GM19467 (cell line): ENCODE data around the gene EIF3A.
"Not testable (repeated sequence)": the region's sequence is repeated elsewhere in the genome, so short reads cannot be mapped to it uniquely, and the experiment has no call there.

ENCODE experiments used
- ATAC-seq: cut with Tn5 transposase; IDR thresholded peaks from one replicate; pipeline ENCODE4 v1.9.1; 2021; ENCODE audit warnings: mild to moderate bottlenecking, moderate library complexity; ENCODE audit not compliant: unreplicated experiment

The EIF3A gene

DNA sequence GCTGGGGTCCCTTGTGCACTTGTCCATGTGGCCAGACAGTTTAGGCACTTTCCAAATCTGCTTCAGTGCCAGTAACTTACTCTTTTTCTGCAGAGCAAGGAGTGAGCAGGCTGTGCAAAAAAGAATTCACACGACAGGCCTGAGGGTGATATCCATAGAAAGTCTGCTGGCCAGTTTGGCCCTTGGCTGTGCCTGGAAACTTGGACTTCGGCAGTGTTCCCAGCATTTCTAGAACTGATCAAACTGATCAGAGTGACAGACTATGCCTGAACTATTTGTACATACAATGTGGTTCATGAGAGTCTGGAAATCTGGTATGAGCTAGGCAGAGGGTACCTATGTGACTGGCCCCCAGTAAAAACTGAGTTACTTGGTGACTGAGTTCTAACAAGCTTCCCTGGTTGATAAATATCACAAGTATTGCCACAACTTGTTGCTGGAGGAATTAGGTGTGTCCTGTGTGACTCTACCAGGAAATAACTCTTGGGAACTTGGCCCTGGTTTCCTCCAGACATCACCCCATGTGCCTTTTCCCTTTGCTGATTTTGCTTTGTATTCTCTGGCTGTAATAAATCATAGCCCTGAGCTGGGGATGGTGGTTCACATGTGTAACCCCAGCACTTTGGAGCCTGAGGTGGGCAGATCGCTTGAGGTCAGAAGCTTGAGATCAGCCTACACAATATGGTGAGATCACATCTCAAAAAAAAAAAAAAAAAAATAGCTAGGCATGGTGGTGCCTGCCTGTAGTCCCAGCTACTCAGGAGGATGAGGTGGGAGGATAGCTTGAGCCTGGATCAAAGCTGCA, 20.0 kb upstream of the EIF3A start:
- no peak for ATAC-seq

DNA sequence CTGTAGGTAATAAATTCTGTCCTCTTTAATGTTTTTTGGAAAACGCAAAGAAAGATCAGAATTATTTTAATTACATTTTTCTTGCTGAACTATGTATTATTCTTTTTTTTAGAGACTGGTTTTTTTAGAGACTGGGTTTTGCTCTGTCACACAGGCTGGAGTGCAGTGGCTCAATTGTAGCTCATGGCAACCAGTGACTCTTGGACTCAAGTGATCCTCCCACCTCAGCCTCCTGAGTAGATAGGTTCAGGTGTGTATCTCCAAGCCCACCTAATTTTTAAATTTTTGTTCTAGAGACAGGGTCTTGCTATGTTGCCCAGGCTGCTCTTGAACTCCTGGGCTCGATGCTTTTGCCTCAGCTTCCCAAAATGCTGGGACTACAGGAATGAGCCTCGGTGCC, 18.0 kb upstream of the EIF3A start:
- ATAC-seq = no peak

DNA sequence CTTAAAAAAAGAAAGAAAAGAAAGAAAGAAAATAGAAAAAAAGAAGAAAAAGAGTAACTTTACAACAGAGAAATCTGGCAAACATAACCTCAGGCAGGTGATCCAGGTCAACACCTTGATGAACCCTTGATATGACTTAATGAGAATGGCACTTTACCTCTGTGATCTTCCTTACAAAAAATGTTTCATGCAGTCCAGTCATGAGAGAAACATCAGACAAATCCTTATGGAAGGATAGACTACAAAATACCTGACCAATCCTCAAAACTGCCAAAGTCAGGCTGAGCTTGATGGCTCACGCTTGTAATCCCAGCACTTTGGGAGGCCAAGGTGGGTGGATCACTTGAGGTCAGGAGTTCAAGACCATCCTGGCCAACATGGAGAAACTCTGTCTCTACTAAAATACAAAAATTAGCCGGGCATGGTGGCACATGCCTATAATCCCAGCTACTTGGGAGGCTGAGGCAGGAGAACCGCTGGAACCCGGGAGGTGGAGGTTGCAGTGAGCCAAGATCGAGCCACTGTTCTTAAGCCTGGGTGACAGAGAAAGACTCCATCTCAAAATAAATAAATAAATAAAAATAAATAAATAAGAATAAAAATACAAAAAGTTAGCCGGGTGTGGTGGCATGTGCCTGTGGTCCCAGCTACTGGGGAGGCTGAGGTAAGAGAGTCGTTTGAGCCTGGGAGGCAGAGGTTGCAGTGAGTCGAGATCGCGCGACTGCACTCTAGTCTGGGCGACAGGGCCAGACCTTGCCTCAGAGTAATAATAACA, 16.2 kb upstream of the EIF3A start:
- not testable (repeated sequence) for ATAC-seq

DNA sequence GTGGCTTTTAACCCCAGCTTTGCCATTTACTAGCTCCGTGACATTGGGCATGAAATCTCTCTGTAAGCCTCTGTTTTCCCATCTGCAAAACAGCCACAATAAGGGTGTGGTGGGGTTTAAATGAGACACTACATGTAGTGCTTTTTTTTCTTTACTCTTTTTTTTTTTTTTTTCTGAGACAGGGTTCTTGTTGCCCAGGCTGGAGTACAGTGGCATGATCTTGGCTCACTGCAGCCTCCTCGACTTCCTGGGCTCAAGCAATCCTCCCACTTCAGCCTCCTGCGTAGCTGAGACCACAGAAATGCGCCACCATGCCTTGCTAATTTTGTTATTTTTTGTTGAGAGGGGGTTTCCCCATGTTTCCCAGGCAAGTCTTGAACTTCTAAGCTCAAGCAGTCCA, 15.0 kb upstream of the EIF3A start:
- no peak for ATAC-seq

DNA sequence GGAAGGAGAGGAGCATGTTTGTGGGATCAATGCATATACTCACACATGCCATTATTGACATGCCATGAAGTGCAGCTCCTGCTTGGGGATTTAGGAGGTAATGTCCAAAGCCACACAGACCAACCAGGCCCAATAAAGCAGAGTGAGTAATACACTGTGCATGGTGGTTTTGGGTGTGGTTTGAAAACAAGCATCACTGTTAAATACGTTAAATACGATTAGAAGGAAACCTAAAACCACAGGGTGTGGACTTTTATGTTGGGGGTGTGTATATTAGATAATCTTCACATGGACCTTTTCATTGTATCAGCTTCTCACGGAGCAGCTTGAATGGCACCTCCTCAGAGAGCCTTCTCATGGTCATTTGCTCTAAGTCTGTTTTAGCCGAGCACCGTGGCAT, 10.4 kb upstream of the EIF3A start:
- no peak for ATAC-seq

DNA sequence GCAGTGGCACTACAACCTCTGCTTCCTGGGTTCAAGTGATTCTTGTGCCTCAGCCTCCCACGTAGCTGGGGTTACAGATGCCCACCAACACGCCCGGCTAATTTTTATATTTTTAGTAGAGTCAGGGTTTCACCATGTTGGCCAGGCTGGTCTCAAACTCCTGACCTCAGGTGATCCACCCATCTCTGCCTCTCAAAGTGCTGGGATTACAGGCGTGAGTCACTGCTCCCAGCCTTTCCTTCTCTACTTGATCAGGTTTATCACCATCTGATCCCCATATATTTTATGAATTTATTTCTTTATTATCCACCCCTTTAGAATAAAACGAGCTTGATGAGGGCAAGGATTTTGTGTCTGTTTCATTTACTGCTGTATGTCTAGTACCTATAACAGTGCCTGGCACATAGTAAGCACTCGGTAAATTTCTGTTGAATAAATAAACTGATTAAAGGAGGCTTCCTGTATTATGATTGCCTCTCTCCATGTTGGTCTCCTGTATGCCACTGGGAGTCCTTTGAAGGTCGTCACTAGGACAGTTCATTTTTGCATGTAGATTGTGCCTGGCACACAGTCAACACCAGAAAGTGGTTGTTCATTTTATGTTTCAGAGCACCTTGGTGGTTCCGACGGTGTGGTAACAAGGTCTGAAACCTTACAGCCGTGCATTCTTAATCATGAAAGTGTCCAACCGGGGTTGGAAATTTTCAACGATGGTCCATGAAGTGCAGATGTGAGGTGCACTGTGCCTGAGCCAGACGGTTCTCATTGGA, 9.6 kb upstream of the EIF3A start:
- ATAC-seq = no peak

DNA sequence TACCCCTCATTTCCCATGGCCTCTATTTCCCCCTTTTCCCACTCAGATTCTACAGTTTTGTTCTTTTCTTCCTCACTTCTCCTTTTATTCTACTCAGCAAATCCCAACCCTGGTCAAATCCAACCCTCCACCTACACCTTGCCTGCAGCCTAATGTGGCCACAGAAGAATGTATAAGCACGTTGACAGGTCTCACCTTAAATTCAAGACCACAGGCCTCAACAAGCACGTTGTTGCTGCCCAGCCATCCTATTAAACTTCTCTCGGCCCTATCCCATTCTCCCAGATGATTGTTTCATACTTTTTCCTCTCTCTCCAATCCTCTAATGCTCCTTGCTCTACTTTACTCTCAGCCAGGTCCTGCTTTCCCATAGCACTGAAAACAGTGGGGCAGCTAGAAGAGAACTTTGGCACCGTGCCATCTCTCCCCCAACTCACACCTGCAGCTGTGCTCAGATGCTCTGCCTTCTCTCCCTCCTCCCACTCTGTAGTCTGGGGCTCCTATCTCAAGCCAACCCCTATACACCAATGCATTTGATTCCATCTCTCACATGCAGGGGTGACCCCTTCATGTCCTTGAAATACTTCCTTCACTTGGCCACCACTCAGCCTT, 6.8 kb upstream of the EIF3A start:
- no peak for ATAC-seq

DNA sequence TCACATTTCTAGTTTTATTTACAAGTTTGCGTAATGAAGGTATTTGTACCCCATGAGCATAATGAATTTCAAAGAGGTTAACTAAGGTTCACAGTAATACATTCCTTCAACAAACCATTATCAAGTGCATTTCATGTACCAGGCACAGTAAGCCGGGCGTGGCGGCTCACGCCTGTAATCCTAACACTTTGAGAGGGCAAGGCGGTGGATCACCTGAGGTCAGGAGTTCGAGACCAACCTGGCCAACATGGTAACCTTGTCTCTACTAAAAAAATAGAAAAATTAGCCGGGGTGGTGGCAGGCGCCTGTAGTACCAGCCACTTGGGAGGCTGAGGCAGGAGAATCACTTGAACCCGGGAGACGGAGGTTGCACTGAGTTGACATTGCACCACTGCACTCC, 4.3 kb upstream of the EIF3A start:
- no peak for ATAC-seq

DNA sequence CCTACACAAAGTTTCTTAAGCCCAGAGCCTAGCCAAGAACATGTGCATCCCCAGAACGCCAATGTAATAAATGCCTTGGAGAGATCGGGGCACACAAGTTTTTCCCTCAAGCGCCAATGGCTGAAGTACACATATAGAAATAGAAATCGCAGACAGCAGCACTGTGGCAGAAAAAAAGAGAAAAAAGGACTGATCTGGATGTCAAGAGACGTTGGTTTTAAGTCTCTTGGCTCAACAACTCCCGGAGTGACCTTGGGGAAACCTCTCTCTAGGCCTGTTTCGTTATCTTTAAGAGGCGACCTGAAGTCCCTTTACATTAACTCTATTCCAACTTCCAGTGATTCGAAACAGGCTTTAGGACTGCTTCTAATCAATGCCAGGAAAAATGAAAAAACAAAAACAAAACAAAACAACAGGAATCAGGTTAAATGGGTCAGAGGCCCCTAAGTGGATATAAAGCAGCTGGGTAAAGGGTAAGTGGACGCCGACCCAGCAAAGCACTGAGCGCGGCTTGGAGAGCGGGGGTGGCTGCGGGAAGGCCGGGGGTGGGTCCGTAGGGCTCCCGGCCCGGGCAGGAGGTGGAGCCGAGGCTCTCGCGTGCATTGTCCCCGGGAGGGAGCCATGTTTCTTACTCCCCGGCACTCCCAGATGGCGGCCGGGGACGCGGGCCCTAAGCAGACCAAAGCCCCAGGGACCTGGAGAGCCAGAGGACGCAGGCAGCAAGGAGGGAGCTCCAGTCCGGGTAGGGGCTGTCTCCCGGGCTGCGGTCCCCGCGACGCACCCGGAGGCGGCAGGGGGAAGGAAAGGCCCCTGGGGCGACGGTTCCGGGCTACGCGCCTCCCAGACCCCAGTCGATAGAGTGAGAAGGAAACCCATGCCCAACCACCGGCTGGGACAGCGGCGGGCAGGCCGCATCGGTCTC, 757 bp downstream of the EIF3A start:
- peak; percentile 45 for ATAC-seq

DNA sequence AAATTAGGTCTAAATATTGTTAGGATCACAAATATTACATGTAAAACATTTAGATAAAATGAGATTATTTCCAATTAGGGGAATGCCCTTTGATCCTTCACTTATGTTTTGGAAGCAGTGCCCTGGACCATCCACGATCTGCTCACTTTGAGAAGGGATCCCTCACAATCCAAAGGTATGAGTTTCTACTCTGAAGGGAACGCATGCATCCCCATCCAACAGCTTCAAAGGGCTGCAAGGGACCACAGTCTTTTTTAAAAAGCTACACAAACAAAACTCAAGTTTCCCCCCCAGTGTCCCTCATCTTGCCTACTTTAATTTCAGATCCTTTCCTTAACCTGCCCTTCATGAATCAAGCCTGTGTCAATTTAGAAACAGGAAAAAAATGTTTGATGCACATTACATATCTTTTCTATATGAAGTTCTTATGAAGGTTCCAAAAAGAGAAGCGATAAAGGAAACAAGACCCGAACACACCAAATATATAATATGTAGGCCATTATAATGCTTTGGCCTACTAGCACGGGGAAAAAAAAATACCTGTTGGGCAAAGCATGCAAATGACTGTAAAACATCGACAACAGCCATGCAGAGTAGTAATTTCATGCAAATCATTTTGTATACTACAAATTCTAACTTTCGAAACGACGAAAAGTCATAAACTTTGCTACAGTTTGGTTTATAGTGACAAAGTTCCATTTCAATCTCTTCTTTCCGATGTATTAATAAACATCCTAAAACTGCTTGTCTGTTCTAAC, 2.0 kb downstream of the EIF3A start:
- ATAC-seq = no peak

DNA sequence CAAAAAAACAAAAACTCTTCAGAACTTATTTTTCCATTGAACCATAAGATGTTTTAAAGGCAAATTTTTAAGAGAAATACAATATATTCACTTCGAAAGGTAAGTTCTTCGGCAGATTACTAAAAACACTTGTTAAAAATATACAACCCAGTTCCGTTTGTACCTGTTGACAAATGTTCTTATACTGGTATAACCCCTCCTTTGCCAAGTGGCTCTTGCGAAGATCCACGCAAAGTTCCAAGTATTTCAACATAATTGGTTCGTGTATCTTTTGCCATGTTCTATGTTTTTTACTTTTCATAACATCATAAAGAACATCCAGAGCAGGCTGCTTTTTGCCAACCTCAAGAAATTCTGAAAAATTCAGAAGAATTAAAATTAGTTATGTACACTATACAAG, 7.0 kb downstream of the EIF3A start:
- ATAC-seq = no peak

DNA sequence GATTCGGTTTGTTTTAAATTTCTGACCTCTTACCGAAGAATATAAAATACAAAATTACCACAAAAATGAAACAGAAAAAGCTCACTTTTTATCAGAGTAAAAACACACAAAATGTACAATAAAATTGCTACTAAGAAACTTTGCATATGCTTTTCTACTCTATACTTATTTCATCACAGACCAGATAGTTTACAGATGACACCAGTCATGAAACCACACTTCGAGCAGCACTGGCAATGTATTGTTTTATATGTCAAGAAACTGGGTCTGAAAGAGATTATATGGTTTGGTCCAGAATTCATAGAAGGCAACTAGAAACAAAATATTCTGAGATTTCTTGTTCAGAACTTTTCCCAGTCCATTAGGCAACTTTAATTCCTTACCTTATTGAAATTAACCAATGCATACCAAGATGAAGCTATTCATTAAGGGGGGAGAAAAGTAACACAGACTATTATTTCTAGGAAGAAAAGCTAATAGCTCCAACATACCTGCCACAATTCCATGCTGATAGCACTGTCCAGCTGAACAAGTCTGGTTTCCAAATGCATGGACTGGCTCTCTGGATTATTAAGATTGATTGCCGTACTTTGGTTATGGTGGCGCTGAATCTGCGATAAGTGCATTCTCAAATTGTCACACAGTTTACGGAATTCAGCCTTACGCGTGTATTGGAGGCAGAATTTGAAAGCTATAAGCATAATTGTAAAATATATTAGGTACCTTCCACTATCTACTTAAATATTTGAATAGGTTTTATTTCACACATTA, 10.0 kb downstream of the EIF3A start:
- ATAC-seq = no peak

DNA sequence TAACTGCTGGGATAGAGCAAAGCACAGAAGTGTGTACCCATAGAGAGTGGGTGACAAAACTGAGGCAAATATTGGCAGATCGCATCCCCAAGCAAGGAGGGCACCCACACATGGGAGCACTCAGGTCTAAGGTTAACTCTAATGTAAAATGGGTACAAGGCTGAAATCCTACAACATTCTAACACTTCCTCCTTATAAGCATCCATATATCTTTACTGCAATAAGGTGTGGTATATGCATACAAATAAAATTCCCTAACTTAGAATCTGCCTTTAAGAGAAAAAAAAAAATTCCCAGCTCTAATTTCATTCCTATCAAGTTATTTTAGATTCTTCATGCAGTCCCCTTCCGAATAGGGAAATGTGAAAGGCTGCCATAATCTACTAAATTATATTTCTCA, 18.7 kb downstream of the EIF3A start:
- ATAC-seq = no peak

DNA sequence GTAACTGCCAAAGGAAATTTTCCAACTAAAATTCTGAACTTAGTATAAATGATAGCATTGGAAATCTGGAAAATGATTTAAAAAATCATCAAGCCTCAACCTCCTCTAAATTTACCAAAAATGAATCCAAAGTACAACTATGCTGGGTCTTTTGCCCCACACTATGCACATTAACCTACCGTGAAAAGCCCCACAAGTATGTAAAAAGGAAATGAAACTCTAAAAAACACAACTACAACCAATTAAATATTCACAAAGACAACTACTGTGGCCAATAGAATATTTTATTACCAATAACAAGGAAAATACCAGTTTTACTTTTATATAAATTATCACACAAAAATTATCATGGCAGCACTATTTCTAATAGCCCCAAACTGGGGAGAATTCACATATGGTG, 19.3 kb downstream of the EIF3A start:
- ATAC-seq = no peak

DNA sequence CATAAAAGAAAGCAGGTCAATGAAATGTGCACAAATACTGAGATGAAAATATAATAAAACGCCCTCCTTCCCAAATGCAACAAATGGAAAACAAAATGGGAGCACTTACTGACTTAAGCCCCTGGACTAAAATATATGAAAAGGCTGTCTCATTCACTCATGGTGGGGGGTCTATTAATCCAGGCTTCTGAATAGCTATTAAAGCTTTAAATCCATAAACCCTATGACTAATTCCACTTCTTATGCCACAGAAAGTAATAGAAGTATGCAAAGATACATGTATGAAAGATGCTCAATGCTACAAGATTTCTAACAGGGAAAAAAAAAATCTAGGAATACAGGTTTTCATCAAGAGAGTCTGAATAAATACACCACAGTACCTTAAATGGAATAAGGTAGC, 20.5 kb downstream of the EIF3A start:
- ATAC-seq = no peak

DNA sequence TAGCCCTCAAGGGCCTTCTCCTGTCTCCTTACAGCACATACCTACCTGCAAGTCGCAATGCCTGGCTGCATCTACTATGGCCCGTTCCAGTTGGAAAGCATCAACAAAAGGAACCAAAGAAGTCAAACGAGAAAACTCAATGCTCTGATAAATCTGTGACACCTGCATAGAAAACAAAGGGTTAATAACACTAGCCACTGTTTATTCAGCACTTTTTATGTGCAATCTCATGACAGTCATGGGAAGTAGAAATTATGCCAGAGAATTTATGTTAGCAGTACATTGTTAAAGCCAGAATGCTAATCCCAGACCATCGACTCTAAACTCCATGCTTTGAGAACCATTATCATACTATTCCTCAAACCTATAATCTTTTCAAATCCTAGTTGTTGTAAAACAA, 21.1 kb downstream of the EIF3A start:
- ATAC-seq = no peak

DNA sequence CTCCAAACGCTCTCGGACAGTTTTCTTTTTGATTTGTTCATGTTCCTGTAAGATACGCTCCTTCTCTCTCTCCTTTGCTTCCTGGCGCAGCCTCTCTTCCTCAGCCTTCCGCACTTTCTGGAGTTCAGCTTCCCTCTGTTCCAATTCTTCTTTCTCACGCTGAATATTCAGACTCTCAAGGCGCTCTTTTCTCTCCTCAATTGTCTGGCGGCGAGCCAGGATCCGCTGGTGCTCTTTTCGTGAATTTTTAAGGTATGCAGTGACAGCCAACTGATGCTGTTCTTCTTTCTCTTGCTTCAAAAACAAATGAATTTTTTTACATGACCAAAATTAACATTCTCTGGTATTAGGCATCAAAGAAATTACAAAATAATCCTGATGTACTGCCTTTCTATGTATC, 22.6 kb downstream of the EIF3A start:
- ATAC-seq = no peak

DNA sequence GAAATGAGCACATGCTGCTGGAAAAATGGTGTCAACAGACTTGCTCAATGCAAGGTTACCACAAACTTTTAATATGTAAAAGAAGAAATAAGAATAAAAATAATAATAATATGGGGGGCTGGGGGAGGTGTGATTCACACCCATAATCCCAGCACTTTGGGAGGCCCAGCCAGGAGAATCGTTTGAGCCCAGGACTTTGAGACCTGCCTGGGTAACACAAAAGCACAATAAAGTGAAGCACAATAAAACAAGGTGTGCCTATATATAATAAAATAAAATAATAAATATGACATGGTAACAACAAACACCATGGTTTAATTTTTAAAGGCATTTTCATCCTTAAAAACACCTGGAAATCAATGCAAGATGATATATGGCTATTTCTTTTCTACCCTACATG, 25.1 kb downstream of the EIF3A start:
- no peak for ATAC-seq

DNA sequence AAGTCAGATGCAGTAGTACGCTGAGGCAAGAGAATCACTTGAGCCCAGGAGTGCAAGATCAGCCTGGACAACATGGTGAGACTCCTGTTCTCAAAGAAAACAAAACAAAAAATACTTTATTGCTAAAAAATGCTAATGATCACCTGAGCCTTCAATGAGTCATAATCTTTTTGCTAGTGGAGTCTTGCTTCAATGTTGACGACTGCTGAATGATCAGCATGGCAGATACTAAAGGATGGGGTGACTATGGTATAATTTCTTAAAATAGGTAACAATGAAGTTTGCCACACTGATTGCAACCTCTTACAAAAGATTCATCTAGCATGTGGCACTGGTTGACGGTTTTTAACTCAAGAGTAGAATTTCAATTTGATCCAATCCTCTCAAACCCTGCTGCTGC, 28.8 kb downstream of the EIF3A start:
- ATAC-seq = no peak
